TTC549 (cell line): Measurements from ENCODE around the gene EVC.

Experiments used
- FAIRE-seq: peaks from 2 replicates; lab custom pipeline; 2012; peaks lifted over from hg19 to GRCh38; lab: Jason Lieb, UNC

Gene EVC

GRCh38 chr4:5732158-5732557 is 21.2 kb downstream of the EVC start:
- FAIRE-seq, result no peak

GRCh38 chr4:5734853-5735252 is 23.9 kb downstream of the EVC start:
- FAIRE-seq, result no peak

- FAIRE-seq, result no peak
Observed at GRCh38 chr4:5735463-5735862, 24.5 kb downstream of the EVC start.

DNA sequence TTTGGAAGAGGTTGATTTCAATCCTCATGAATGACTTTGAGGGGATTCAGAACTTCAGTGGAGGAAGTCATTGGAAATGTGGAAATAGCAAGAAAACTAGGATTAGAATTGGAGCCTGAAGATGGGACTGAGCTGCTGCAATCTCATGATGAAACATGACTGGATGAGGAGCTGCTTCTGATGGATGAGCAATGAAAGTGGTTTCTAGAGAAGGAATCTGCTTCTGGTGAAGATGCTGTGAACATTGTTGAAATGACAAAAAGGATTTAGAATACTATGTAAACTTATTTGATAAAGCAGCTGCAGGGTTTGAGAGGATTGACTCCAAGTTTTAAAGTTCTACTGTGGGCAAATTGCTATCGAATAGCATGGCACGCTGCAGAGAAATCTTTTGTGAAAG is 27.1 kb downstream of the EVC start:
- no peak for FAIRE-seq

DNA sequence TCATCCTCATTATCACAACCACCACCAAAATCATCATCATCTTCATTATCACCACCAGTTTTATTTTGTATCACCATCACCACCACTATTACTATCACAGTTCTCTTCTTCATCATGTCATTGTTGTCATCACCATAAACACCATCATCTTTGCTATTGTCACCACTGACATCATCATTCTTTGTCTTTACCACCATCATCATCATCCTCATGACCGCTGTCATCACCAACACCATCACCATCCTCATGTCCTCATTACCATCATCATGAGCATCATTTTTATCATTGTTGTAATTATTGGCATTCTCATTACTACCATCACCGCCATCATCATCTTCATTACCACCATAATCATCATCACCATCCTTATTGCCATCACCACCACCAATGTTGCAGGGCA is 31.4 kb downstream of the EVC start:
- FAIRE-seq, result no peak

- FAIRE-seq, result no peak
Observed at GRCh38 chr4:5742968-5743367, 32.0 kb downstream of the EVC start.

GRCh38 chr4:5746250-5746649 is 35.2 kb downstream of the EVC start:
- FAIRE-seq, result no peak

DNA sequence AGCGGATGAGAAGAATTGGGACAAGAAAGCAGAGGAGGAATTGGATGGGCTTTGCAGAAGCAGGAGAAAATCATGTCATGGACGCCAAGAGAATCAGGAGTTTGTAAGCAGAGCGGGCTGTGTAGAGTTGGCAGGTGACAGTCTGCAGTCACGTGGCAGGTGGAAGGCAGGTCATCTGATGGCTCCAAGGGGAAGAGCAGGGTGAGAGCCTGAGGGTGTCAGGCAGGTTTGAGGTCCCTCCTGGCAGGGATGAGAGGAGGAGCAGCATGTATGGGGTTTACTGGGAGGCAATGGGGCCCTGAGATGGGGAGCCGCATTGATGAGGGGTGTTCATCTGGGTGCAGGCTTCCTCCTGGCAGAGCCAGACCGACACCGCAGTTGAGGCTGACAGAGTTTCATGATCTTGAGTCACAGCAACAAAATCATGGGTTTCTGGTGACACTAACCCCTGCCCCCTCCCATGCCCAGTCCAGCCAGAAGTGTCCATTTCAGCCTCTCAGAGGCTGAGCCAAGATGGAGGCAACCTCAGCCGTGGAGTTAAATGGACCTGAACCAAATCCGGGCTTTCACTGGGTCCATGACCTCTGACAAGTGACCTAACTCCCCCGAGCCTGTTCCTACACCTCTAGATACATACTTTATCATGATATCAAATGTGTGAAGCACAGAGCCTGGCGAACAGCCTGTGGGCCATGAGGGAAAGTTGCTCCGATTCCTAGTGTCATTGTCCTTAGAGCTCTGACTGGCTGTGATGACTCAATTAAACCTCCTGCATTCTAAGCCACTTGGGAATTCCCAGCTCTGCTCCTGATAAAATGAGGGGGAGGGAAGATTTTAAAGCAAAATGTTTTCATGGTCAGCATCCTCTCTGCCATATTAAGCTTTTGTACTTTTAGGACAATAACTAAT is 36.1 kb downstream of the EVC start:
- FAIRE-seq, result no peak

GRCh38 chr4:5747738-5748375 is 36.9 kb downstream of the EVC start:
- FAIRE-seq, result no peak

GRCh38 chr4:5749568-5749967 is 38.6 kb downstream of the EVC start:
- no peak for FAIRE-seq

GRCh38 chr4:5750052-5750945 is 39.3 kb downstream of the EVC start:
- FAIRE-seq, result no peak

DNA sequence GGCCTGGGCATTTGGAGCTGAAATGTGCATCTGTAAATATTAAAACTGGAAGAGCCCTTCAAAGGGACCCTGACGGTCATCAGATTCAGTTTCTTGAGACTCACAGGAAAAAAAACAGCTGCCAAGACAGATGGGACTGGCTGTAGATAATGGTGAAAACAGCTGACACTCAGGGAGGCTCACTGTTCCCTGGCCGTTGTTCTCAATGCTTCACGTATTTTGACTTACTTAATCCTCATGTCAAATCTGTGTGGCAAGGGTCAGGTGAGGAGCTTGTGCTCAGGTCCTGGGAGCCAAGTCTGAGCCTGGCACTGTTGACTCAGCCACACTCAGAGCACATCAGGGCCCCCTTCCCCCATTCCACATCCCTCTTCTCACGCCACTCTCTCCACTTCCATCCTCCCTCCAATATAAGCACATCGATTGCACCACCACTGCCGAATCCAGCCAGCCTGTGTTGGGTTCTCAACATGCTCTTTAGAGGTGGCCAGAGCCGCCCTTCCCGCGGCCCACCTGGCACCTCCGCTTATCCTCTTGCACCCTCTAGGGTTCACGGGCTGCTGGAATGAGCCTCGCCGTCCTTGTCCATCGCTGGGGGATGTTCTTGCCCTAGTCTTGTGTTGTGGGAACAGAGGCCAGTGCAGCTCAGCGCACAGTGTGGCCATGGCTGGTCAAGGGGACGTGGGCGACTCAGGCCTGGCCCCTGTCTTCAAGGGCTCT is 40.1 kb downstream of the EVC start:
- no peak for FAIRE-seq

DNA sequence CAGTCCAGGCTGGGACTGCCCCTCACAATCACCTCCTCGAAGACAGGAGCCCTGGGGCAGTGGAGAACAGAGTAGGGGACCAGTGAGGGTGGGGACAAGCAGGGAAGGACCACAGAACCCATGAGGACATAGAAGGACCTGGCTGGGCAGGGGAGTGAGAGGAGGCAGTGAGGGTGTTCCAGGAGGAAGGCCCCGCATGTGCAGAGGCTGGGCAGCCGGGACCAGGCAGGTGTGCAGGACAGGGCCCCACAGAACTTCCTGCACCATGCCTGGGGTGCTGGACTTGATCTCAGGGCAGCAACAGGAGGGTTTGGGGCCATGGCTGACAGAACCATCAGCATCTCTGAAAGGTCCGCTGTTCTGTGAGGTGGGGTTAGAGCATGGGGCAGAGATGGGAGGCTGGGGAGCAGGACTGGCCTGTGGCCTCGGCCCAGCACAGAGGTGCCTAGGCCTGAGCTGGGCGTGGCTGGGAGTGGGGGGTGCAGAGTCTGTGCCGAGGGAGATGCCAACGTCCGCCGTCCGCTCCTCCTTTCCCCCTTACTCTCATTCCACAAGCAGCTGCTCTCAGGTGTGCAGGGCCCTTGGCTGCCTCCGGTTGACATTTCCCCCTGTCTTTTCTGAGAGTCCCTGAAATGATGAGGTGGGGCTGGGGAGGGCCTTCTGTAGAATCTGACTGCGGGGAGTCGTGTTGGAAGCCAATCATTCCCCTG is 40.8 kb downstream of the EVC start:
- no peak for FAIRE-seq

GRCh38 chr4:5752376-5753184 is 41.6 kb downstream of the EVC start:
- FAIRE-seq, result no peak

DNA sequence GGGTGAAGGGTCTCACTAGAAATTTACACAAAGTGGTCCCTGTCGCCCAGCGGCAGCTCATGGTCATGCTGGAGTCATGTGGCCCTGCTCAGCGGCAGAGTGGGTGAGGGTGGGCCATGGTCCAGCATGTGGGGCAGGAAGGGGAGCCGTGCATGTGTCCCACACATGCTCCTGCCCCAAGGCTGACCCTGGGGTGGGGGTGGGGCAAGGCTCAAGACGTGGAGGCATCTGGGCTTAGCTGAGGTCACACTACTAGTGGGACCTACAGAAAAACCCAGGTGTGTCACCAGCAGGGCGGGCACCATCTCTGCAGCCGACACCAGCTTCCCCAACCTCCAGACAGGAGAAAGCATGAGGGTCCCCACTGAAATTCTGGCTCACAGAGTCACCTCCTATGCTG is 42.4 kb downstream of the EVC start:
- no peak for FAIRE-seq

GRCh38 chr4:5753766-5754528 is 42.9 kb downstream of the EVC start:
- no peak for FAIRE-seq

DNA sequence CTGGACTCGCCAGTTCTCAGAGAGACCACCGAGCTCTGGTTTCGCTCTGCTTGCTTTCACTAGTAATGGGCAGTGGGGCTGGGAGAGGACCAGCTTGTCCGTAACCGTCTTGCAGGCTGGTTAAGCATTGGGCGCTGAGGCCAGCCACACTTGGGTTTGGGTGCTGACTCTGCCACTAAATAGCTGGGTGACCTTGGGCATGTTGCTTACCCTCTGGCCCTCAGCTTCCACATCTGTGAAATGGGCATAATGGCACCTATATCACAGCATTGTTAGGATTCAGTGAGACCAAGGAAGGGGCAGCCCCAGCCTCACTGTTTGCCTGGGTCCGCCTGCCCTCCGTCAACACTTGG is 43.5 kb downstream of the EVC start:
- FAIRE-seq, result no peak

DNA sequence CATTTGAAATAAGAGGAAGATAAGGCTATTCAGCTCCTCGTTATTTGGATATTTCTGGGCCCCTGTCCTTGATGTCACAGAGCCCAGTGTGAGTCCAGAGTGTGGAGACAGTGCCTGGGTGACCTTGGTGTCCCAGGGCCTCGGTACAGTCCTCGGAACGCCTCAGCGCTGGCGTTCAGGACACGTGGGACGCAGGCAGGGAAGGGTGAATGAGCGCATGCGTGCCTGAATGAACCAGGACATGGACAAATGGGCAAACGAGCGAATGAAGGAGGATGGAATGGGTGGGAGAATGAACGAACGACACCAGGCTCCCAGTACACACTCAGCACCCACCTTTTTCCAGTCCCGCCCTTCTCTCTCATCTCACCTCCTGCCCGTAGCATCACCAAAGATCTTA is 44.2 kb downstream of the EVC start:
- no peak for FAIRE-seq

GRCh38 chr4:5755679-5756078 is 44.7 kb downstream of the EVC start:
- no peak for FAIRE-seq

DNA sequence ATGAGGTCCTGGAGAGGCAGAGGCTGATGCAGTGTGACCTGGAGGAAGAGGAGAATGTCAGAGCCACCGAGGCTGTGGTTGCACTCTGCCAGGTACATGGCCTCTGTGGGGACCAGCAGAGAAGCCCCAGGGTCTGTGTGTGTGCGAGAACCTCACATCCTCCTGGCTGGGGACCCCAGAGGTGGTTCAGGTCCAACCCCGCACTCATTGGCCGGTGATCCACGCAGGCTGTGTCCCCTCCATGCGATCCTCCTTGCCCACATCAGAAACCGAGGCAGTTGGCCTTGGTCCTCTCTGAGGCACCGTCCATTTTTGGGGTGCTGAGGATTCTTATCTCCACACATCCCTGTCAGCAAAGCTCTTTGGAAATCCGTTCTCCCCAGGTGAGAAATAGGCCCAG is 45.3 kb downstream of the EVC start:
- no peak for FAIRE-seq
